ENCODE data around the gene SAMHD1. TPM values are rescaled to one million over a fixed set of nuclear protein-coding genes. Genes with fewer than 3 reads are reported as not detected.

The SAMHD1 gene
- total and polyA plus RNA-seq, 4 donors = 14.7 to 51.2 (median 27.7) TPM

GRCh38 chr20:36848078-36848660 is 103.3 kb downstream of the SAMHD1 start:
- Histone ChIP-seq H3K9me3 (ENCODE audit: control insufficient read depth in 4 of 4, low read length in 3 of 4) (peaks cover 0 to 3% (median 0%) of the 10 kb centered on the region in 4 donors), H3K9ac (ENCODE audit: low read depth in 1 of 2, low read length in 2 of 2) (no peak overlapping the region), H3K27me3 (ENCODE audit: control insufficient read depth in 4 of 4, insufficient read depth in 4 of 4, low read length in 3 of 4) (no peaks in the 10 kb centered on the region), H3K36me3 (ENCODE audit: control insufficient read depth in 4 of 4, insufficient read depth in 3 of 4, low read depth in 1 of 4, low read length in 3 of 4) (no peaks in the 10 kb centered on the region), H3K4me1 (ENCODE audit: control insufficient read depth in 4 of 4, insufficient read depth in 4 of 4, low read length in 3 of 4) (peaks cover 0 to under 1% (median 0%) of the 10 kb centered on the region in 4 donors), H3K4me3 (ENCODE audit: low read depth in 1 of 3, low read length in 3 of 3) (no peak overlapping the region), H3K27ac (ENCODE audit: low read depth in 1 of 2, low read length in 2 of 2) (peak overlapping the region; percentile 50 to 62)
- 76% methylated on average over 6 of the region's 6 CpGs for WGBS
- DNase-seq (ENCODE audit: low spot score) = no peak
- no peak for TF ChIP-seq ATF3 (IDR thresholded peaks at IDR 0.05)
- TF ChIP-seq HNF4G (IDR thresholded peaks at IDR 0.05) = no peak
- no peak for TF ChIP-seq YY1 (IDR thresholded peaks at IDR 0.05)
- TF ChIP-seq RXRA (IDR thresholded peaks at IDR 0.05) = no peak
- no peak for TF ChIP-seq TAF1 (conservative IDR thresholded peaks at IDR 0.05)
- TF ChIP-seq CTCF (IDR thresholded peaks at IDR 0.05; ENCODE audit: low read depth, low read length, missing input control) = no peak
- TF ChIP-seq SP1 (IDR thresholded peaks at IDR 0.05) = no peak
- TF ChIP-seq FOXA2 (IDR thresholded peaks at IDR 0.05) = no peak
- no peak for TF ChIP-seq JUND (IDR thresholded peaks at IDR 0.05)
- no peak for TF ChIP-seq NR2F2 (IDR thresholded peaks at IDR 0.05)
- TF ChIP-seq, protein P1, sequence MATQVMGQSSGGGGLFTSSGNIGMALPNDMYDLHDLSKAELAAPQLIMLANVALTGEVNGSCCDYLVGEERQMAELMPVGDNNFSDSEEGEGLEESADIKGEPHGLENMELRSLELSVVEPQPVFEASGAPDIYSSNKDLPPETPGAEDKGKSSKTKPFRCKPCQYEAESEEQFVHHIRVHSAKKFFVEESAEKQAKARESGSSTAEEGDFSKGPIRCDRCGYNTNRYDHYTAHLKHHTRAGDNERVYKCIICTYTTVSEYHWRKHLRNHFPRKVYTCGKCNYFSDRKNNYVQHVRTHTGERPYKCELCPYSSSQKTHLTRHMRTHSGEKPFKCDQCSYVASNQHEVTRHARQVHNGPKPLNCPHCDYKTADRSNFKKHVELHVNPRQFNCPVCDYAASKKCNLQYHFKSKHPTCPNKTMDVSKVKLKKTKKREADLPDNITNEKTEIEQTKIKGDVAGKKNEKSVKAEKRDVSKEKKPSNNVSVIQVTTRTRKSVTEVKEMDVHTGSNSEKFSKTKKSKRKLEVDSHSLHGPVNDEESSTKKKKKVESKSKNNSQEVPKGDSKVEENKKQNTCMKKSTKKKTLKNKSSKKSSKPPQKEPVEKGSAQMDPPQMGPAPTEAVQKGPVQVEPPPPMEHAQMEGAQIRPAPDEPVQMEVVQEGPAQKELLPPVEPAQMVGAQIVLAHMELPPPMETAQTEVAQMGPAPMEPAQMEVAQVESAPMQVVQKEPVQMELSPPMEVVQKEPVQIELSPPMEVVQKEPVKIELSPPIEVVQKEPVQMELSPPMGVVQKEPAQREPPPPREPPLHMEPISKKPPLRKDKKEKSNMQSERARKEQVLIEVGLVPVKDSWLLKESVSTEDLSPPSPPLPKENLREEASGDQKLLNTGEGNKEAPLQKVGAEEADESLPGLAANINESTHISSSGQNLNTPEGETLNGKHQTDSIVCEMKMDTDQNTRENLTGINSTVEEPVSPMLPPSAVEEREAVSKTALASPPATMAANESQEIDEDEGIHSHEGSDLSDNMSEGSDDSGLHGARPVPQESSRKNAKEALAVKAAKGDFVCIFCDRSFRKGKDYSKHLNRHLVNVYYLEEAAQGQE (IDR thresholded peaks at IDR 0.05) = no peak
- TF ChIP-seq, protein P2, sequence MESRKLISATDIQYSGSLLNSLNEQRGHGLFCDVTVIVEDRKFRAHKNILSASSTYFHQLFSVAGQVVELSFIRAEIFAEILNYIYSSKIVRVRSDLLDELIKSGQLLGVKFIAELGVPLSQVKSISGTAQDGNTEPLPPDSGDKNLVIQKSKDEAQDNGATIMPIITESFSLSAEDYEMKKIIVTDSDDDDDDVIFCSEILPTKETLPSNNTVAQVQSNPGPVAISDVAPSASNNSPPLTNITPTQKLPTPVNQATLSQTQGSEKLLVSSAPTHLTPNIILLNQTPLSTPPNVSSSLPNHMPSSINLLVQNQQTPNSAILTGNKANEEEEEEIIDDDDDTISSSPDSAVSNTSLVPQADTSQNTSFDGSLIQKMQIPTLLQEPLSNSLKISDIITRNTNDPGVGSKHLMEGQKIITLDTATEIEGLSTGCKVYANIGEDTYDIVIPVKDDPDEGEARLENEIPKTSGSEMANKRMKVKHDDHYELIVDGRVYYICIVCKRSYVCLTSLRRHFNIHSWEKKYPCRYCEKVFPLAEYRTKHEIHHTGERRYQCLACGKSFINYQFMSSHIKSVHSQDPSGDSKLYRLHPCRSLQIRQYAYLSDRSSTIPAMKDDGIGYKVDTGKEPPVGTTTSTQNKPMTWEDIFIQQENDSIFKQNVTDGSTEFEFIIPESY (IDR thresholded peaks at IDR 0.05) = no peak
- no peak for TF ChIP-seq HNF4A (conservative IDR thresholded peaks at IDR 0.05)
- TF ChIP-seq FOXA1 (IDR thresholded peaks at IDR 0.05) = no peak
- no peak for TF ChIP-seq RAD21 (IDR thresholded peaks at IDR 0.05)
- no peak for TF ChIP-seq EGR1 (IDR thresholded peaks at IDR 0.05; ENCODE audit: low read depth in 2 of 2)
- TF ChIP-seq MAX (IDR thresholded peaks at IDR 0.05) = no peak
- TF ChIP-seq GABPA (IDR thresholded peaks at IDR 0.05 in 1 of 2, conservative IDR thresholded peaks at IDR 0.05 in 1 of 2) = no peak
